Adrenal gland (tissue), 12 donors: ENCODE data around the gene MYO7A. TPM values are rescaled to one million over a fixed set of nuclear protein-coding genes. Genes with fewer than 3 reads are reported as not detected.
A peak's percentile ranks its signal among the peaks of the same experiment; 100 is the strongest.

Source experiments
- DNase-seq, 7 donors: peaks; one replicate each; pipeline ENCODE4 v3.0.0-alpha.2; 2019 to 2020
- H3K27ac ChIP-seq, 5 donors: fragments of 200-600 bp; sonication (generic) in 4 of 5; 1 replicate in 3 of 5; 2 replicates in 2 of 5; pipeline versions ENCODE4 v1.5.1 to v1.8.0; 2016 to 2020; ENCODE audit warnings: mild to moderate bottlenecking in 1 of 5
- H3K27me3 ChIP-seq: fragments of 200-600 bp; 2 replicates; pipeline ENCODE4 v1.8.0; 2021
- H3K36me3 ChIP-seq, 2 donors: fragments of 200-600 bp; replicated peaks in 1 of 2; 1 replicate in 1 of 2; 2 replicates in 1 of 2; pipeline versions ENCODE4 v1.5.1 to v1.8.0; 2018 to 2022
- H3K4me1 ChIP-seq, 2 donors: fragments of 200-600 bp; replicated peaks in 1 of 2; 1 replicate in 1 of 2; 2 replicates in 1 of 2; pipeline versions ENCODE4 v1.5.1 to v1.8.0; 2018 to 2021
- H3K4me3 ChIP-seq, 4 donors: fragments of 200-600 bp; sonication (generic) in 3 of 4; one replicate each; pipeline ENCODE4 v1.5.1; 2016 to 2018
- H3K9me3 ChIP-seq, 3 donors: fragments of 200-600 bp; sonication (generic) in 1 of 3; replicated peaks in 1 of 3; 1 replicate in 2 of 3; 2 replicates in 1 of 3; pipeline versions ENCODE4 v1.5.1 to v1.8.0; 2016 to 2021
- POLR2A ChIP-seq, 2 donors: fragments of 450-650 bp; IDR thresholded peaks; one replicate each; pipeline ENCODE4 v1.6.1; 2017; ENCODE audit warnings: antibody characterized with exemption in 2 of 2, mild to moderate bottlenecking in 2 of 2, moderate library complexity in 1 of 2
- WGBS, 4 donors: extraction: QIAGEN DNeasy Blood & Tissue Kit in 2 of 4; methylation state at CpG; one replicate each; pipeline versions ENCODE4 v1.1.5 to v1.1.7; 2013 to 2017; 5-methylcytosine and 5-hydroxymethylcytosine counted together
- intact Hi-C, 2 donors: fragments of 100-400 bp; cut with DNase I; formaldehyde crosslinking; loops; one replicate each; pipeline versions ENCODE4 v1.14.1 to v1.15.0; 2022 to 2023
- polyA plus RNA-seq, 3 donors: library from polyadenylated mRNA; stranded (reverse); fragments of 200-250 nt in 2 of 3; fragments of 350-450 nt in 1 of 3; fragmentation: Illumina TruSeq in 1 of 3; extraction: RNeasy Lipid Tissue Mini Kit (QIAGEN cat#74804) in 1 of 3; gene quantifications; one replicate each; pipeline ENCODE4 v1.2.3, GENCODE V29; 2013 to 2014
- total RNA-seq, 9 donors: library from RNA; depleted of rRNA in 4 of 9; stranded (reverse); fragments of >200 nt in 4 of 9; fragments of 120-200 nt in 1 of 9; fragmentation: NEBNext Ultra II Directional in 1 of 9; extraction: Animal tissue kit (Norgen Biotek cat#: 25700) in 1 of 9; gene quantifications; one replicate each; pipeline versions ENCODE4 v1.1.0 to v1.2.4, GENCODE V29; 2013 to 2023
- TF ChIP-seq, protein P1 (sequence below), 6 experiments: fragments of 450-650 bp in 4 of 6; fragments of 200-600 bp in 2 of 6; sonication (generic) in 1 of 6; IDR thresholded peaks; 1 replicate in 5 of 6; 2 replicates in 1 of 6; pipeline versions ENCODE4 v1.5.1 to v1.8.0; 2016 to 2021; ENCODE audit warnings: antibody characterized with exemption in 6 of 6, mild to moderate bottlenecking in 2 of 6, moderate library complexity in 1 of 6
- donor health status: healthy with polysubstance abuse.
- donor health status: Bipolar disorder and iron deficiency.
- donor health status: DM: yes; HTN: yes; CAD: no.
- donor health status: DM: no; HTN: no; CAD: no.
- donor health status: DM: no; HTN: no; CAD: no.
- donor health status: DM: yes; HTN: yes; CAD: no.

MYO7A gene
- total and polyA plus RNA-seq, 12 donors: 5.5 to 175 (median 91.6) TPM

DNA sequence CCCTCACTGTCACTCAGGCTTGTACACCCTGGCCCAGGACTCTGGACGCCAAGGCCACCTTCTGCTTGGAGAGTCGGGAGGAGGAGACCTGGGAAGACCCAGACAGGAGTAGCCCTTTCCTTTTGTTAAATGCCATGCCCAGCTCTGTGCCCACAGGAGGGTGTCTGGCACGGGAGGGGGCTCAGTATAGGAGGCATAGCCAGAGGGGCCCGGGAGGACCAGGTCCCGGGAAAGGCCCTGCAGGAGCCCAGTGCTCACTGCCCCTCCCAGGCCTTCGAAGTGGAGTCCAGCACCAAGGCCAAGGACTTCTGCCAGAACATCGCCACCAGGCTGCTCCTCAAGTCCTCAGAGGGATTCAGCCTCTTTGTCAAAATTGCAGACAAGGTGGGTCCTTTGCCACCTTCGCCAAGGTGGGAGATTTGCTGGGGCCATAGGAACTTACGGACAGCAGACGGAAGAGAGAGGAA is 79.0 kb downstream of the MYO7A start:
- Histone ChIP-seq H3K36me3 (peaks cover 0 to 74% of the 10 kb centered on the region in 2 donors), H3K4me3 (no peak overlapping the region), H3K4me1 (no peaks in the 10 kb centered on the region), H3K9me3 (no peaks in the 10 kb centered on the region), H3K27me3 (no peaks in the 10 kb centered on the region), H3K27ac (no peak overlapping the region)
- TF ChIP-seq POLR2A (IDR thresholded peaks at IDR 0.05): no peak
- TF ChIP-seq, protein P1, sequence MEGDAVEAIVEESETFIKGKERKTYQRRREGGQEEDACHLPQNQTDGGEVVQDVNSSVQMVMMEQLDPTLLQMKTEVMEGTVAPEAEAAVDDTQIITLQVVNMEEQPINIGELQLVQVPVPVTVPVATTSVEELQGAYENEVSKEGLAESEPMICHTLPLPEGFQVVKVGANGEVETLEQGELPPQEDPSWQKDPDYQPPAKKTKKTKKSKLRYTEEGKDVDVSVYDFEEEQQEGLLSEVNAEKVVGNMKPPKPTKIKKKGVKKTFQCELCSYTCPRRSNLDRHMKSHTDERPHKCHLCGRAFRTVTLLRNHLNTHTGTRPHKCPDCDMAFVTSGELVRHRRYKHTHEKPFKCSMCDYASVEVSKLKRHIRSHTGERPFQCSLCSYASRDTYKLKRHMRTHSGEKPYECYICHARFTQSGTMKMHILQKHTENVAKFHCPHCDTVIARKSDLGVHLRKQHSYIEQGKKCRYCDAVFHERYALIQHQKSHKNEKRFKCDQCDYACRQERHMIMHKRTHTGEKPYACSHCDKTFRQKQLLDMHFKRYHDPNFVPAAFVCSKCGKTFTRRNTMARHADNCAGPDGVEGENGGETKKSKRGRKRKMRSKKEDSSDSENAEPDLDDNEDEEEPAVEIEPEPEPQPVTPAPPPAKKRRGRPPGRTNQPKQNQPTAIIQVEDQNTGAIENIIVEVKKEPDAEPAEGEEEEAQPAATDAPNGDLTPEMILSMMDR (IDR thresholded peaks at IDR 0.05): no peak
- intact Hi-C loops: loop anchor here in 1 of 2 donors (10.0 kb wide), 1 partner anchor 338 kb away; no protein-coding TSS in a partner anchor
- peak in 2 of 7 donors; percentile 13 to 41 for DNase-seq
- WGBS, 4 donors: 68 to 80% (median 75%) methylated on average over 9 to 10 of the region's 10 CpGs

DNA sequence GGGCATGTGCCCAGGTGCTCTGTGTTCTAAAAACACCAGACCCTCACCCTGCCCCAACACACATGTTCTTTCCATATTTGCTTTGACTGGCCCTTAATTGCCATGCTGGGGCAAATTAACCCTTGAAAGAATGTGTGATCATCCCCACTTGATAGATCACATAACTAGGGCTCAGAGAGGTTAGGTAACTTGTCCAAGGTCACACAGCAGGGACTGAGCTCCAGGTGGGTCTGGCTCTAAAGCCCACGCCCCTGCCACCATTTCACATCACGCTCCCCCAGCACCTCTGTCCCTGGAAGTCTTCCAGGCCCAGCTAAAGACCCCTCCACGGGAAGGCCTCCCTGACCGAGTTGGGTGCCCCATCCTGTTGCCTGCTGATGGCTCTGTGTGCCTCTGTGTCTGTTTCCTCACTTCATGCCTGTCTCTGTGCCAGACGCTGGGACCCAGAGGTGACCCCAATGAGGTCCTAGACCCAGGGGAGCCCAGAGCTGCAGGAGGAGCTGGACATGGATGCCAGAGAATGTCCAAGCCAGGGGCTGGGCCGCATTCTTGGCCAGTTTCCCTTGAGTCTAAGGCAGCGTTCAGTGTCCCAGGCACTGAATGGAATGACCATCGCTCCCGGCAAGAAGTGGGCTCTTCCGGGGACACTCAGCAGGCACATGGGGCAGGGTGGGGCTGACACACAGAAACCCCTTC is 79.7 kb downstream of the MYO7A start:
- Histone ChIP-seq H3K4me3 (no peak overlapping the region), H3K4me1 (no peaks in the 10 kb centered on the region), H3K36me3 (peaks cover 0 to 73% of the 10 kb centered on the region in 2 donors), H3K27me3 (no peaks in the 10 kb centered on the region), H3K27ac (peak overlapping the region in 1 of 5 donors; percentile 5), H3K9me3 (no peaks in the 10 kb centered on the region)
- peak in 3 of 7 donors; percentile 18 to 65 (median 19) for DNase-seq
- WGBS, 4 donors: 66 to 79% (median 74%) methylated on average over 6 to 10 of the region's 10 CpGs
- TF ChIP-seq, protein P1 (IDR thresholded peaks at IDR 0.05): no peak
- no peak for TF ChIP-seq POLR2A (IDR thresholded peaks at IDR 0.05)
- intact Hi-C loops: loop anchor here in 1 of 2 donors (10.0 kb wide), 1 partner anchor 337 kb away; no protein-coding TSS in a partner anchor

DNA sequence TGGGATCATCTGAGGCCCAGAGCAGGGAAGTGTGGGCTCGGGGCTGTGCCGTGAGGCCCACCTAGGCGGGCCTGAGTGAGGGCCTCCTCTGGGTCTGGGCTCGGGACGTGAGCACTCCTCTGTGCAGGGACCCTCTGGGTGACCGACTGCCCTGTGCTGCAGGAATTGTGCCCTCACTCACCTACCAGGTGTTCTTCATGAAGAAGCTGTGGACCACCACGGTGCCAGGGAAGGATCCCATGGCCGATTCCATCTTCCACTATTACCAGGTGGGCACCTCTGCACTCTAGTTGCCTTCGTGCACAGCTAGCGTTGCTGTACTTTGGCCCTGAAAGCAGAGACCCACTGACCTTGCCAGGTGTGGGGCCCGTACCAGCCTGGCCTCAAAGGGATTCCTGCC is 80.5 kb downstream of the MYO7A start:
- H3K27me3 ChIP-seq: no peaks in the 10 kb centered on the region
- no peak for TF ChIP-seq POLR2A (IDR thresholded peaks at IDR 0.05)
- TF ChIP-seq, protein P1 (IDR thresholded peaks at IDR 0.05): no peak
- peak overlapping the region in 1 of 5 donors; percentile 5 for H3K27ac ChIP-seq
- H3K36me3 ChIP-seq: peaks cover 0 to 71% of the 10 kb centered on the region in 2 donors
- intact Hi-C loops: loop anchor here in 1 of 2 donors (10.0 kb wide), 1 partner anchor 336 kb away; no protein-coding TSS in a partner anchor
- WGBS, 4 donors: 75 to 98% (median 88%) methylated on average over 11 of the region's 11 CpGs; no CpG with 5 or more reads in 1 of the 4 donors
- H3K4me3 ChIP-seq: no peak overlapping the region
- H3K9me3 ChIP-seq: no peaks in the 10 kb centered on the region
- no peaks in the 10 kb centered on the region for H3K4me1 ChIP-seq
- peak in 2 of 7 donors; percentile 8 to 46 for DNase-seq

DNA sequence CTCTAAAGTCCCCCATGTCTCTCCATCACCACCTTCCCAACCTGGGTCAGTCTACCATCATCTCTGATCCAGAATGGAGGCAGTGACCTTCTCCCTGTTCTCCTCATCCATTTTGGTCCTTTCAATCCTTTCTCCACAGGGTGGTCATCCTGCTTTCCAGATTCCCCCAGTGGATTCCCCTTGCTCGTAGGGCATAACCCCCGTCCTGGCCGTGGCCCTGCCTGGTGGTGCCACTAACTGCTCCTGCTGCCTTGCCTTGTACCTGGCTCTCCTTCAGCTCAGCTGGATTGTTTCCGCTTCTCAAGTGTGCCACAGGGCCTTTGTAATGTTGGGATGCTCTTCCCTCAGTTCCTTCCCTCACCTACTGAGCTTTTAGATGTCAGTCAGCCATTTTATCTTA is 81.6 kb downstream of the MYO7A start:
- WGBS, 4 donors: 75 to 95% (median 89%) methylated on average over 4 of the region's 4 CpGs
- no peak overlapping the region for H3K4me3 ChIP-seq
- H3K27me3 ChIP-seq: no peaks in the 10 kb centered on the region
- H3K4me1 ChIP-seq: no peaks in the 10 kb centered on the region
- intact Hi-C loops: loop anchor here in 1 of 2 donors (10.0 kb wide), 1 partner anchor 335 kb away; no protein-coding TSS in a partner anchor
- peaks cover 0 to 72% of the 10 kb centered on the region in 2 donors for H3K36me3 ChIP-seq
- H3K9me3 ChIP-seq: no peaks in the 10 kb centered on the region
- TF ChIP-seq, protein P1 (IDR thresholded peaks at IDR 0.05): no peak
- no peak for TF ChIP-seq POLR2A (IDR thresholded peaks at IDR 0.05)
- H3K27ac ChIP-seq: no peak overlapping the region
- peak in 1 of 7 donors; percentile 0 for DNase-seq
